SIG-M5 treated with dmso at 0.1 percent for 504 hours (cell line): ENCODE results near the gene VPS13A.
A peak's percentile ranks its signal among the peaks of the same experiment; 100 is the strongest.

Source experiments
- DNase-seq: peaks from one replicate; lab custom pipeline; 2025; ENCODE audit not compliant: unreplicated experiment; lab: John Stamatoyannopoulos, UW

The VPS13A gene

GRCh38 chr9:77177143-77177893 is at the start of gene VPS13A:
TSS of gene VPS13A (plus strand) at chr9:77177534. CDS start at chr9:77177705, 171 bp downstream.
- peak; percentile 86 for DNase-seq

GRCh38 chr9:77128125-77128789 is 49.1 kb upstream of the VPS13A start:
- no peak for DNase-seq

GRCh38 chr9:77131399-77131798 is 45.9 kb upstream of the VPS13A start:
- DNase-seq: no peak

GRCh38 chr9:77133011-77133410 is 44.3 kb upstream of the VPS13A start:
- no peak for DNase-seq

GRCh38 chr9:77142366-77142765 is 35.0 kb upstream of the VPS13A start:
- no peak for DNase-seq

GRCh38 chr9:77149879-77150278 is 27.5 kb upstream of the VPS13A start:
- no peak for DNase-seq

GRCh38 chr9:77152289-77152688 is 25.0 kb upstream of the VPS13A start:
- DNase-seq: no peak

- no peak for DNase-seq
Observed at GRCh38 chr9:77156646-77157371, 20.5 kb upstream of the VPS13A start.

GRCh38 chr9:77158772-77159513 is 18.4 kb upstream of the VPS13A start:
- no peak for DNase-seq

GRCh38 chr9:77161191-77161590 is 16.1 kb upstream of the VPS13A start:
- no peak for DNase-seq

GRCh38 chr9:77161966-77162365 is 15.4 kb upstream of the VPS13A start:
- DNase-seq: no peak

- no peak for DNase-seq
Observed at GRCh38 chr9:77162366-77162765, 15.0 kb upstream of the VPS13A start.

GRCh38 chr9:77163884-77164283 is 13.4 kb upstream of the VPS13A start:
- no peak for DNase-seq

- no peak for DNase-seq
Observed at GRCh38 chr9:77166193-77166592, 11.1 kb upstream of the VPS13A start.

GRCh38 chr9:77170991-77171699 is 6.2 kb upstream of the VPS13A start:
- no peak for DNase-seq

- no peak for DNase-seq
Observed at GRCh38 chr9:77175151-77175550, 2.2 kb upstream of the VPS13A start.

GRCh38 chr9:77176106-77176505 is 1.2 kb upstream of the VPS13A start:
- DNase-seq: no peak

GRCh38 chr9:77176686-77177142 is 620 bp upstream of the VPS13A start:
- peak; percentile 81 for DNase-seq

- DNase-seq: peak; percentile 28
Observed at GRCh38 chr9:77177894-77178794, 810 bp downstream of the VPS13A start.
